Mesothelial cell of epicardium (in vitro differentiated cells): ENCODE measurements around the gene CNPY3. TPM values are rescaled to one million over a fixed set of nuclear protein-coding genes. Genes with fewer than 3 reads are reported as not detected.

Experiments used
- DNase-seq, 2 experiments: peaks; one replicate each; pipeline ENCODE4 v3.0.0; 2021; ENCODE audit warnings: low spot score in 2 of 2; ENCODE audit not compliant: unreplicated experiment in 2 of 2
- H3K27ac Mint-ChIP-seq: 2 replicates; pipeline ENCODE4 v1.8.0; 2021; ENCODE audit warnings: mixed read lengths
- H3K27me3 Mint-ChIP-seq: 2 replicates; pipeline ENCODE4 v1.8.0; 2021; ENCODE audit warnings: low read depth, mixed read lengths
- H3K36me3 Mint-ChIP-seq: 2 replicates; pipeline ENCODE4 v1.8.0; 2021; ENCODE audit warnings: mixed read lengths
- H3K4me1 Mint-ChIP-seq: 2 replicates; pipeline ENCODE4 v1.8.0; 2021; ENCODE audit warnings: mixed read lengths
- H3K4me3 Mint-ChIP-seq: 2 replicates; pipeline ENCODE4 v1.8.0; 2021; ENCODE audit warnings: mild to moderate bottlenecking, moderate library complexity, mixed read lengths
- H3K9me3 Mint-ChIP-seq: 2 replicates; pipeline ENCODE4 v1.8.0; 2021; ENCODE audit warnings: mixed read lengths
- CTCF ChIP-seq: fragments of 200-600 bp; sonication (generic); IDR thresholded peaks from one replicate; pipeline ENCODE4 v1.5.0; 2021; ENCODE audit warnings: antibody characterized with exemption; ENCODE audit not compliant: unreplicated experiment
- total RNA-seq: library from RNA; stranded (reverse); gene quantifications from 3 replicates; pipeline ENCODE4 v1.2.1, GENCODE V29; 2021

CNPY3 gene
- total RNA-seq, 1 donor from 2014 or later: 61.6 TPM

- no peak overlapping the region for H3K27ac Mint-ChIP-seq
- DNase-seq: no peak
- no peaks in the 10 kb centered on the region for H3K9me3 Mint-ChIP-seq
- H3K4me3 Mint-ChIP-seq: no peak overlapping the region
- no peak for TF ChIP-seq CTCF
- H3K36me3 Mint-ChIP-seq: no peaks in the 10 kb centered on the region
- H3K4me1 Mint-ChIP-seq: peaks cover 5% of the 10 kb centered on the region
- H3K27me3 Mint-ChIP-seq: no peaks in the 10 kb centered on the region
These were observed 5.6 kb upstream of the CNPY3 start for GRCh38 chr6:42923666-42924065.

GRCh38 chr6:42925248-42925857 lies 3.9 kb upstream of the CNPY3 start:
- Mint-ChIP-seq H3K4me3 (no peak overlapping the region), H3K27ac (no peak overlapping the region), H3K9me3 (no peaks in the 10 kb centered on the region), H3K4me1 (peaks cover 11% of the 10 kb centered on the region), H3K36me3 (no peaks in the 10 kb centered on the region), H3K27me3 (no peaks in the 10 kb centered on the region)
- TF ChIP-seq CTCF: no peak
- no peak for DNase-seq

GRCh38 chr6:42929821-42930360 lies 611 bp downstream of the CNPY3 start:
- Mint-ChIP-seq H3K4me3 (peak overlapping the region; percentile 93), H3K27ac (peak overlapping the region; percentile 98)
- DNase-seq: no peak

GRCh38 chr6:42932412-42932811 lies 3.1 kb downstream of the CNPY3 start:
- Mint-ChIP-seq H3K4me1 (peaks cover 40% of the 10 kb centered on the region), H3K27ac (peak overlapping the region; percentile 40), H3K4me3 (no peak overlapping the region), H3K27me3 (no peaks in the 10 kb centered on the region), H3K36me3 (peaks cover 18% of the 10 kb centered on the region), H3K9me3 (no peaks in the 10 kb centered on the region)
- DNase-seq: no peak
- TF ChIP-seq CTCF: no peak

More at GRCh38 chr6:42929821-42930360, 611 bp downstream of the CNPY3 start:
- Mint-ChIP-seq H3K36me3 (peaks cover 5% of the 10 kb centered on the region), H3K9me3 (no peaks in the 10 kb centered on the region), H3K4me1 (peaks cover 40% of the 10 kb centered on the region), H3K27me3 (no peaks in the 10 kb centered on the region)
- no peak for TF ChIP-seq CTCF

- no peak for DNase-seq
- peaks cover 40% of the 10 kb centered on the region for H3K4me1 Mint-ChIP-seq
- no peaks in the 10 kb centered on the region for H3K9me3 Mint-ChIP-seq
- no peaks in the 10 kb centered on the region for H3K27me3 Mint-ChIP-seq
- peaks cover 23% of the 10 kb centered on the region for H3K36me3 Mint-ChIP-seq
- no peak for TF ChIP-seq CTCF
- H3K27ac Mint-ChIP-seq: no peak overlapping the region
- H3K4me3 Mint-ChIP-seq: no peak overlapping the region
These were observed 3.9 kb downstream of the CNPY3 start for GRCh38 chr6:42933205-42933604.
